Measurements from ENCODE around the gene OLFM1. TPM values are rescaled to one million over a fixed set of nuclear protein-coding genes. Genes with fewer than 3 reads are reported as not detected.

Gene OLFM1
- polyA plus RNA-seq, 1 donor (not counting 4 experiments of a cell fraction or from before 2014, with no cell fraction given), result 0.25 TPM

DNA sequence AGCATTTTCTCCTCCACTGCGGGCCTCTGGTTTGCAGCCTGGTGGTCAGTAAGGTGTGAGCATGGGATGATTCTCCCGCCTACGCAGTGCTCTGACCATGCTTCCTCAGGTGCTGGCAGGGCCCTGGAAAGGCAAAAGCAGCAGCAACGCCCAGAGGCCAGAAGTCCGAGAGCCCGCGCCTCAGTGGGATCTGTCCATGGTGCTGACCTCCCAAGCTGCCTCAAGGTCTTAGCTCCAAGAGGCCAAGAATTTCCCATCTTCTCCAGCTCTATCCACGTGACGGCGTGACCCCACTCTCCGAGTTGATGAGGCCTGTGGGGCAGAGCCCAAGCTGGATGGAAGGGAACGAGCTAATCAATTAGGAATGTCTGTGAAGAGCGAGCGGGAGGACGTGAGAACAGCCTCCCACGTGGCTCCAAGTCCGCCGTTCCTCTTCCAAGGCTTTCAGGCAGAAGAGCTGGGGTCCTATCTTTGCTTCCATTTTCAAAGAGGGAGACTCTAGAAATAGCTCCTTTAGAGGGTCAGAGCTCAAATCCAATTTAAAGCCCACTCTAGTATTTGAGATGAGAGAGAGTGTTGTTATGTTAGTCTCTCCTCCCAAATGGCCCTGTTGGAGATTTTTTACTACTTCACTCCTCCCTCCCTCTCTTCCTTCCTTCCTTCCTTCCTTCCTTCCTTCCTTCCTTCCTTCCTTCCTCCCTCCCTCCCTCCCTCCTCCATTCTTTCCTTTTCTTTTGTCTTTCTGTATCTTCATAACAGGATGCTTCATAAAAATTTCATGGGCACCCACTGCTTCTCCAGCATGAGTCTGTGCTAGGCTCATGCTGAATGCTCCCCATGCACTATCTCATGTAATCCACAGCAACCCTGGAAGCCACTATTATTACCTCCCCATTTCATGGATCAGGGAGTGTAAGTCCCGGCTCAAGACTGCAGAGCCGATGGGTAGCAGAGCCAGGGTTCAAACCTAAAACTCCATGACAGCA lies 69.3 kb downstream of the OLFM1 start:
- H3K4me2 ChIP-seq (ENCODE audit: control insufficient read depth, extremely low read depth, insufficient read depth, low read depth, low read length), result no peak overlapping the region
- no peaks in the 10 kb centered on the region for H3K27me3 ChIP-seq (ENCODE audit: control insufficient read depth, extremely low read depth, insufficient read depth, low read length)

GRCh38 chr9:135157856-135158563 lies 70.5 kb downstream of the OLFM1 start:
- no peaks in the 10 kb centered on the region for H3K9me1 ChIP-seq (ENCODE audit: control insufficient read depth, extremely low read depth, insufficient read depth, low read length)
- H3K9me3 ChIP-seq (ENCODE audit: control insufficient read depth, low read depth, low read length), result no peaks in the 10 kb centered on the region
- H3K4me1 ChIP-seq (ENCODE audit: control insufficient read depth, extremely low read depth, insufficient read depth, low read length), result no peaks in the 10 kb centered on the region
- FAIRE-seq (no peak), DNase-seq (ENCODE audit: low read depth, low spot score) (no peak)
- dilution Hi-C loops (cut with MboI; ENCODE audit: extremely low pct_ligation_motif_present, low sequenced_read_pairs), result no loop called here
- no peaks in the 10 kb centered on the region for H3K27me3 ChIP-seq (ENCODE audit: control insufficient read depth, extremely low read depth, insufficient read depth, low read length)
- H3K9ac ChIP-seq (ENCODE audit: control insufficient read depth, extremely low read depth, insufficient read depth, low read length), result no peak overlapping the region
- no peak overlapping the region for H3K27ac ChIP-seq (ENCODE audit: control insufficient read depth, insufficient read depth, low read length)
- TF ChIP-seq, protein P1, sequence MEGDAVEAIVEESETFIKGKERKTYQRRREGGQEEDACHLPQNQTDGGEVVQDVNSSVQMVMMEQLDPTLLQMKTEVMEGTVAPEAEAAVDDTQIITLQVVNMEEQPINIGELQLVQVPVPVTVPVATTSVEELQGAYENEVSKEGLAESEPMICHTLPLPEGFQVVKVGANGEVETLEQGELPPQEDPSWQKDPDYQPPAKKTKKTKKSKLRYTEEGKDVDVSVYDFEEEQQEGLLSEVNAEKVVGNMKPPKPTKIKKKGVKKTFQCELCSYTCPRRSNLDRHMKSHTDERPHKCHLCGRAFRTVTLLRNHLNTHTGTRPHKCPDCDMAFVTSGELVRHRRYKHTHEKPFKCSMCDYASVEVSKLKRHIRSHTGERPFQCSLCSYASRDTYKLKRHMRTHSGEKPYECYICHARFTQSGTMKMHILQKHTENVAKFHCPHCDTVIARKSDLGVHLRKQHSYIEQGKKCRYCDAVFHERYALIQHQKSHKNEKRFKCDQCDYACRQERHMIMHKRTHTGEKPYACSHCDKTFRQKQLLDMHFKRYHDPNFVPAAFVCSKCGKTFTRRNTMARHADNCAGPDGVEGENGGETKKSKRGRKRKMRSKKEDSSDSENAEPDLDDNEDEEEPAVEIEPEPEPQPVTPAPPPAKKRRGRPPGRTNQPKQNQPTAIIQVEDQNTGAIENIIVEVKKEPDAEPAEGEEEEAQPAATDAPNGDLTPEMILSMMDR (optimal IDR thresholded peaks at IDR 0.05 in 1 of 3, IDR thresholded peaks at IDR 0.05 in 1 of 3, conservative IDR thresholded peaks at IDR 0.05 in 1 of 3; ENCODE audit: extremely low read depth in 1 of 3, insufficient read depth in 2 of 3, low read length in 3 of 3), result no peak
- TF ChIP-seq EZH2 (IDR thresholded peaks at IDR 0.05; ENCODE audit: low read length), result no peak
- no peak overlapping the region for H2AFZ ChIP-seq (ENCODE audit: control insufficient read depth, low read length)
- H4K20me1 ChIP-seq (ENCODE audit: control insufficient read depth, extremely low read depth, insufficient read depth, low read length), result no peaks in the 10 kb centered on the region
- H3K4me2 ChIP-seq (ENCODE audit: control insufficient read depth, extremely low read depth, insufficient read depth, low read depth, low read length), result no peak overlapping the region
- no peaks in the 10 kb centered on the region for H3K36me3 ChIP-seq (ENCODE audit: control insufficient read depth in 2 of 2, extremely low read depth in 1 of 2, insufficient read depth in 2 of 2, low read length in 2 of 2)
- no peaks in the 10 kb centered on the region for H3K79me2 ChIP-seq (ENCODE audit: control insufficient read depth, insufficient read depth, low read length)
- no peak overlapping the region for H3K4me3 ChIP-seq (ENCODE audit: control insufficient read depth in 2 of 3, extremely low read depth in 1 of 3, insufficient read depth in 2 of 3, low read depth in 1 of 3, low read length in 3 of 3)

More for the DNA sequence above, 69.3 kb downstream of the OLFM1 start:
- Histone ChIP-seq H3K9ac (ENCODE audit: control insufficient read depth, extremely low read depth, insufficient read depth, low read length) (no peak overlapping the region), H3K4me1 (ENCODE audit: control insufficient read depth, extremely low read depth, insufficient read depth, low read length) (no peaks in the 10 kb centered on the region), H3K79me2 (ENCODE audit: control insufficient read depth, insufficient read depth, low read length) (no peaks in the 10 kb centered on the region), H2AFZ (ENCODE audit: control insufficient read depth, low read length) (no peak overlapping the region), H4K20me1 (ENCODE audit: control insufficient read depth, extremely low read depth, insufficient read depth, low read length) (no peaks in the 10 kb centered on the region), H3K36me3 (ENCODE audit: control insufficient read depth in 2 of 2, extremely low read depth in 1 of 2, insufficient read depth in 2 of 2, low read length in 2 of 2) (no peaks in the 10 kb centered on the region), H3K27ac (ENCODE audit: control insufficient read depth, insufficient read depth, low read length) (no peak overlapping the region), H3K4me3 (ENCODE audit: control insufficient read depth in 2 of 3, extremely low read depth in 1 of 3, insufficient read depth in 2 of 3, low read depth in 1 of 3, low read length in 3 of 3) (no peak overlapping the region), H3K9me1 (ENCODE audit: control insufficient read depth, extremely low read depth, insufficient read depth, low read length) (no peaks in the 10 kb centered on the region), H3K9me3 (ENCODE audit: control insufficient read depth, low read depth, low read length) (no peaks in the 10 kb centered on the region)
- FAIRE-seq (no peak), DNase-seq (ENCODE audit: low read depth, low spot score) (no peak)
- TF ChIP-seq EZH2 (IDR thresholded peaks at IDR 0.05; ENCODE audit: low read length), result no peak
- TF ChIP-seq, protein P1 (optimal IDR thresholded peaks at IDR 0.05 in 1 of 3, IDR thresholded peaks at IDR 0.05 in 1 of 3, conservative IDR thresholded peaks at IDR 0.05 in 1 of 3; ENCODE audit: extremely low read depth in 1 of 3, insufficient read depth in 2 of 3, low read length in 3 of 3), result no peak
- dilution Hi-C loops (cut with MboI; ENCODE audit: extremely low pct_ligation_motif_present, low sequenced_read_pairs), result no loop called here

All from keratinocyte (primary cell).